ENCODE measurements around the gene TMEM212. TPM values are rescaled to one million over a fixed set of nuclear protein-coding genes. Genes with fewer than 3 reads are reported as not detected.

Gene TMEM212
- total RNA-seq, 1 experiment from 2014 or later, result not detected

- Mint-ChIP-seq H3K27me3 (ENCODE audit: low read depth) (no peaks in the 10 kb centered on the region), H3K4me3 (no peak overlapping the region), H3K36me3 (ENCODE audit: insufficient read depth in 1 of 3, low read depth in 3 of 3) (0 out of 7 replicates have a peak, but pooled peaks cover 0 to 2% (median 0%) of the 10 kb centered on the region in 3 experiments), H3K9me3 (no peaks in the 10 kb centered on the region), H3K4me1 (peaks cover 38 to 41% of the 10 kb centered on the region in 2 experiments), H3K27ac (no peak overlapping the region)
- Histone ChIP-seq H4K5ac (ENCODE audit: insufficient read length, low read depth, low read length) (no peak overlapping the region), H3T11ph (ENCODE audit: low read length) (no peak overlapping the region), H3K27ac (ENCODE audit: insufficient read length, low read depth, low read length) (no peak overlapping the region), H3K79me1 (ENCODE audit: insufficient read depth, low read depth, low read length, poor library complexity, severe bottlenecking) (no peaks in the 10 kb centered on the region), H3K23me2 (ENCODE audit: insufficient read length, low read depth, low read length, poor library complexity, severe bottlenecking) (no peaks in the 10 kb centered on the region), H2BK5ac (ENCODE audit: insufficient read length, low read length) (no peak overlapping the region), H3K27me3 (ENCODE audit: insufficient read depth, low read length) (no peaks in the 10 kb centered on the region), H3K79me2 (ENCODE audit: insufficient read depth, low read length) (no peaks in the 10 kb centered on the region), H3K4ac (ENCODE audit: low read depth, low read length) (no peak overlapping the region), H2BK12ac (ENCODE audit: insufficient read length, low read depth, low read length) (no peak overlapping the region), H2BK15ac (ENCODE audit: low read depth, low read length) (no peak overlapping the region), H3K18ac (ENCODE audit: insufficient read length, low read depth, low read length) (no peak overlapping the region), H3K9me3 (ENCODE audit: control insufficient read depth, low read depth, low read length) (no peaks in the 10 kb centered on the region), H3K9ac (ENCODE audit: extremely low read depth, insufficient read length, low read length) (no peak overlapping the region), H4K91ac (ENCODE audit: insufficient read length, low read depth, low read length) (no peak overlapping the region), H4K8ac (replicated peaks; ENCODE audit: insufficient read length, low read depth, low read length) (no peak overlapping the region), H3K14ac (ENCODE audit: insufficient read depth, low read length) (no peak overlapping the region), H2AFZ (ENCODE audit: low read length) (no peak overlapping the region), H2BK20ac (ENCODE audit: low read depth, low read length, poor library complexity, severe bottlenecking) (no peak overlapping the region), H3K23ac (ENCODE audit: insufficient read length, low read depth, low read length) (no peak overlapping the region), H2BK120ac (ENCODE audit: low read depth, low read length, poor library complexity, severe bottlenecking) (no peak overlapping the region), H4K20me1 (ENCODE audit: control insufficient read depth, insufficient read depth, insufficient read length) (no peaks in the 10 kb centered on the region), H2AK5ac (ENCODE audit: insufficient read length, low read length) (no peak overlapping the region), H3K4me2 (ENCODE audit: insufficient read depth, insufficient read length, low read length) (no peak overlapping the region), H3K4me1 (ENCODE audit: insufficient read depth, low read length) (peaks cover 2% of the 10 kb centered on the region; the same call in 1 of the 2 replicates), H3K56ac (ENCODE audit: insufficient read length, low read depth, low read length) (no peak overlapping the region)
- DNase-seq, result no peak
- WGBS (ENCODE audit: extremely low coverage, insufficient read length, low lambda C conversion rate), result no CpG with 5 or more reads among the region's 5 CpGs
- TF ChIP-seq CTCF (conservative IDR thresholded peaks at IDR 0.05), result no peak
Observed at GRCh38 chr3:171876680-171877147, 33.6 kb downstream of the TMEM212 start.

All from H9 (cell line).